GM12878 (cell line): ENCODE results near the gene MDFIC.

Experiments
- BHLHE40 ChIP-seq, 2 experiments: fragments of 450-650 bp in 1 of 2; IDR thresholded peaks; 2 replicates each; pipeline ENCODE4 v1.6.1; 2011 to 2017; ENCODE audit warnings: low read depth in 2 of 2, borderline replicate concordance in 1 of 2, improper control_type of control experiment in 1 of 2, low read length in 1 of 2, mild to moderate bottlenecking in 1 of 2
- IKZF1 ChIP-seq: fragments of 450-650 bp; conservative IDR thresholded peaks from 2 replicates; pipeline ENCODE4 v1.6.1; 2017; ENCODE audit warnings: antibody characterized with exemption, mild to moderate bottlenecking
- NFYA ChIP-seq: IDR thresholded peaks from 2 replicates; pipeline ENCODE4 v1.6.1; 2011; ENCODE audit warnings: low read depth, mild to moderate bottlenecking, low read length, improper control_type of control experiment, borderline replicate concordance
- POLR2A ChIP-seq: IDR thresholded peaks from 2 replicates; pipeline ENCODE4 v1.6.1; 2011; ENCODE audit warnings: low read depth, mild to moderate bottlenecking, low read length
- RAD21 ChIP-seq: IDR thresholded peaks from 2 replicates; pipeline ENCODE4 v1.6.1; 2011; ENCODE audit warnings: mild to moderate bottlenecking, low read depth, low read length, moderate library complexity; ENCODE audit not compliant: insufficient read depth

DNA sequence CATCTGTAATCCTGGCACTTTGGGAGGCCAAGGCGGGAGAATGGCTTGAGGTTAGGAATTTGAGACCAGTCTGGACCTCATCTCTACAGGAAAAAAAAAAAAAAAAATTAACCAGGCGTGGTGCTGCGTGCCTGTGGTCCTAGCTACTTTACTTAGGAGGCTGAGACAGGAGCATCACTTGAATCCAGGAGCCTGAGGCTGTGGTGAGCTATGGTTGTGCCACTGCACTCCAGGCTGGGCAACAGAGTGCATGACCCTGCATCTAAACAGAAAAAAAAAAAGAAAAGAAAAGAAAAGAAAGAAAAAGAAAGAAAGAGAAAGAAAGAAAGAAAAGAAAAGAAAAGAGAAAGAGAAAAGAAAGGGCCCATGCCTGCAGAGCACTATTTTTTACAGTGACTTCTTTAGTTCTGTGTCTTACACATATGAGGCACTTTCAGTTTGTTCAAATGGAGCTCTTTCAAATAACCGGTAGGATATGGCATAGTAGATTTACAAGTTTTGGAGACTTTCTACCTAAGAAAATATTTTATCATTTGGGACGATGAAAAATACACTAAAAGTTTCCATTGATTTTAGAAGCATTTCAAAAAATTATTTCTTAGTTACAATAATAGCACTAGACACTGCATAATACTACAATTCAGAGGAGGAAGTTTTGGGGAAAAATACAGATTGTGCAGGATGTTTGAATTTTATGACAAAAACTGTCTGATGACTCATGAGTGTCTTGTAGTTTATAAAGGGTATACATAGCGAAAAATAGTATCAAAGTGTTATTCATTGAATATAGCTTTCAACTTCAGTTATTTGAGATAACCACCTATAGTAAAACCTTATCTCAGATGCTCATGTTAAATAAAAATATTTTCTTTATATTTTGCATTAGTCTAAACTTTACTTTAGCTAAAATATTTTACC lies 75.9 kb downstream of the MDFIC start:
- TF ChIP-seq RAD21 (no peak), POLR2A (no peak), NFYA (no peak), BHLHE40 (IDR thresholded peaks at IDR 0.05; ENCODE audit: borderline replicate concordance in 1 of 2, low read depth in 2 of 2, low read length in 1 of 2) (no peak), IKZF1 (no peak)
